Suppressor macrophage (primary cell): ENCODE data around the gene TLE1.
"Not testable (repeated sequence)": the region's sequence is repeated elsewhere in the genome, so short reads cannot be mapped to it uniquely, and the experiment has no call there.

ENCODE experiments used
- DNase-seq, 4 experiments: peaks; one replicate each; pipeline ENCODE4 v3.0.0-alpha.2; 2020 to 2022
- total RNA-seq, 17 experiments: gene quantifications; one replicate each; lab custom pipeline; 2026; ENCODE audit warnings: mixed read lengths in 6 of 17, inconsistent platforms in 3 of 17; lab: John Stamatoyannopoulos, UW

TLE1 gene
- 7.5 to 34.9 (median 18.7) reads per million in 17 experiments for total RNA-seq

DNA sequence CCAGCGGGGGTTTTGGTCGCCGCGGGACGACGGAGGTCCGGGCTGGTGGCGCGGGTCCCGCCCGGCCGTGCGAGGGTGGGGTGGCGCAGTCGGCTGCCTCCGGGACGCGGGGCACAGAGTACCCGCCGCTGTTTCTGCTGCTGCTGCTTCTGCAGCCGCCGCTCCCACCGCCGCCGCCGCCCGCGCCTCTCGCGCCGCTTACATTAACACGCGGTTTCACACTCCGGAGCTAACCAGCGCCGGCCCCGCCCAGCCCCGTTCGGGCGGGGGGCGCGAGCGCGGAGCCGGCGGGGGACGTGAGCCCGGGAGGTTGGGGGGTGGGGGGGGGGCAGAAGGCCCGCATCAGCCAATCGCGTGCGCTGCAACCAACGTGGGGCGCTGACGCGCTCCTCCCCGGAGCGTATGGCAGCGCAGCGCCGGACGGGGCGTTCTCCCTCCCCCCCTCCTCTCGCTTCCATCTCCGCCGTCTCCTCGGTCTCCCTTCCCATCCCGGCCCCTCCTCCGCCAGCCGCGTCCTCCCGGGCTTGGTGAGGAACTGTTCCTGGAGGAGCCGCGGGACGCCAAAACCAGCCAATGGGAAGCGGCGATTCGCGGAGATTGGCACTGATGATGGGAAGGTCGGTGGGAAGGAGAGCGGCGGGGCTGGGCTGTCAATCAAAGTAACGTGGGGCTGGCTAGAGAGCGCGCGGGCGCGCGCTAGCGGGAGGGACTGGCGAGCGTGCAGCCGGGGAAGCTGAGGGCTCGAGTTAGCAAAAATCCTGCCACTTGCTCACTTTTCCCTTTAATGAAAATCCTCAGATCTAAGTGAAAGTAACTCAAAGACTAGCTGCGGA, at the start of gene TLE1:
Gene TLE1 (minus strand): TSS at position 205 of the 833 bp plus-strand sequence. CDS start 1,307 bp downstream, outside the sequence.
- DNase-seq, result peak; percentile 99 to 100 (median 99)

DNA sequence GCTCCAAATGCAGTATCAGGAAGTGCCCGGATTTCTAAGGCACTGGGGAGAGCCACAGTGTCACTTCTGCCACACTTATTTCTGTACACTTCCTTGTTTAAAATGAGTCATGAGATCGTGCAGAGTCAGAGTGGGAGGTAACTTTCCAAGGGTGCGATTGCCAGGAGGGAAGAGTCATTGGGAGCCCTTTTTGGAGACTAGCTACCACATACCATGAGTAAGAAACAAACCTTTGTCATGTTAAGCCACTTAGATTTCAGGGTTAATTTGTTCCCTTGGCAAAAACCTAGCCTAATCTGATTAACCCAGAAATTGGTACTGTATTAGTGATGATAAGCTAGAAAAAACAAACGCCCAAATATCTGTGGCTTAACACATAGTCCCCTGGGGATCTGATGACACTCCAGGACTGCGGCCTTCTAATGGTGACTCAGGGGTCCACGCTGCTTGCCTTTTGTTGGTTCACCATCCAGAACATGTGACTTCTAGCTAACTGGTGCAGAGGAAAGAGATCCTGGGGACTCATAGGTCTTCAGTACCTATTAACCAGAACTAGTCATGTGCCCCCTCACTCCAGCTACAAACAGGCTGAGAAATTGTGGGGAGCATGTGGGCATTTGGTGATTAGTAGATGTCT, 48.6 kb upstream of the TLE1 start:
- DNase-seq, result peak; percentile 81 to 94 (median 86)

DNA sequence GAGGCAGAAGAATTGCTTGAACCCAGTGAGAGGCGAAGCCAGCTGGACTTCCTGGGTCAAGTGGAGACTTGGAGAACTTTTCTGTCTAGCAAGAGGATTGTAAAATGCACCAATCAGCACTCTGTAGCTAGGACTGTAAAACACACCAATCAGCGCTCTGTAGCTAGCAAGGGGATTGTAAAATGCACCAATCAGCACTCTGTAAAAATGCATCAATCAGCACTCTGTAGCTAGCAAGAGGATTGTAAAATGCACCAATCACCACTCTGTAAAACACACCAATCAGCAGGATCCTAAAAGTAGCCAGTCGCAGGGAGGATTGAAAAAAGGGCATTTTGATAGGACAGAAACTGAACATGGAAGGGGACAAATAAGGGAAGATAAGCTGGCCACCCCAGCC, 41.2 kb upstream of the TLE1 start:
- not testable (repeated sequence) for DNase-seq

DNA sequence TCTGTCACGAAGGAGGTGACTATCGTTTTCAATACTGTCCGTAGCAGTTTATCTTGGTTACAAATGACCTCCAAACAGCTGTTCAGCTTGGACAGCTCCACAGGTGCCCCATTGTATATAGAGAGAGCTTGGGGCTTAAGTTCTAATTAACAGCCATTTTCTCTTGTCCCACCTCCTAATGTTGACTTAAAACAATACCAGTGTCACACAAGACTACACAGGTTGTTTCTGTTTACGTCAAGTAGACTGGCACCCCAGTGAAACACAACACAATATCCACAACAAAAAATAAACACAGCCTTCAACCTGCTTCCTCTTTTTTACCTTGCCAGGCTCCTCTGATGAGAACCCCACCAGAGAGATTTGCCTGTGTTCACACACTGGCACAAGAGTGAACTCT, 39.8 kb upstream of the TLE1 start:
- DNase-seq, result no peak

DNA sequence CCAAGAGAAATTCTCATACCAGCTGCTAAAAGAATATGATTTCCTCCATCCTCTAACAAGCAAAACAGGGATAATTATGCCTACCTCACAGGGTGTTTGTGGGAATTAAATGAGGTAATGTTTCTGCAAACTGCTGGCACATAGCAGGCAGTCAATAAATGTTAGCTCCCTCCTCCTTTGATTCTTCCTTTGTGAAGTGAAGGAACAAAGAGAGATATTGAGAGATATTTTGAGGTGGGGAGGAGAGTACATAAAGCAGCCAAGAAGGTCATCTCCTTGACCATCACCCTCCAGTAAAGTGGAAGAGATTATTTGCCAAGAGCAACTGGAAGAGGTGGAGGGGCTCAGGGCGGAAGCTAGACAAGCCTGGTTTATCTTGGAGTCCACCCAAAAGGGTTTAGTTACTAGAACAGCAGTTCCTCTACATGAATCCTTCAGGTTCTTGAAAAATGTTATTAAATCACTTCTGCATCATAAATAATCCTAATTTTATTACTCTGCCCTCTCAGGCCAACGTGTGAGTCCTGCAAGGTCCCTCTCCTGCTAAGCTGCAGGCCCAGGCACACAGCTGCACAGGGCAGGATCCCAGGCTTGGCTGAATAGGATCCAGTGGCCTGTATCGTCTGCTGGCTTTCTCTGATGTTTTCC, 35.0 kb upstream of the TLE1 start:
- no peak for DNase-seq

DNA sequence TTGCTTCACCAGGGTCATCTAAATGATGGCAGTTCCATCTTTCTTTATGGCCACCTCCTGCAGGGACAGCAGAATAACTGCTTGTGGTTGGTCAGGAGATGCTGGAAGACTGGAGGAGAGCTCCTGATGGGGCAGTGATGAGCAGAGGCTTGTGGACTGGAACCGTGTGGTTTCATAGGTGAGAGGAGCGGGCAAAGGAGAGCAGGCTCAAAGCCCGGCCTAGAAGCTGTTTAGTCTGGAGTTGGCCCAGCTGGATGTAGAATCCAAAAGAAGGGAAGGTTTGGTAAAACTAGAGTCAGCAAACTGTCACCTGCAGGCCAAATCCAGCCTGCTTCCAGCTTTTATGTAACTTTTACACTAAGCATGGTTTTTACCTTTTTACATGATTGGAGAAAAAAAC, 32.9 kb upstream of the TLE1 start:
- DNase-seq, result no peak

DNA sequence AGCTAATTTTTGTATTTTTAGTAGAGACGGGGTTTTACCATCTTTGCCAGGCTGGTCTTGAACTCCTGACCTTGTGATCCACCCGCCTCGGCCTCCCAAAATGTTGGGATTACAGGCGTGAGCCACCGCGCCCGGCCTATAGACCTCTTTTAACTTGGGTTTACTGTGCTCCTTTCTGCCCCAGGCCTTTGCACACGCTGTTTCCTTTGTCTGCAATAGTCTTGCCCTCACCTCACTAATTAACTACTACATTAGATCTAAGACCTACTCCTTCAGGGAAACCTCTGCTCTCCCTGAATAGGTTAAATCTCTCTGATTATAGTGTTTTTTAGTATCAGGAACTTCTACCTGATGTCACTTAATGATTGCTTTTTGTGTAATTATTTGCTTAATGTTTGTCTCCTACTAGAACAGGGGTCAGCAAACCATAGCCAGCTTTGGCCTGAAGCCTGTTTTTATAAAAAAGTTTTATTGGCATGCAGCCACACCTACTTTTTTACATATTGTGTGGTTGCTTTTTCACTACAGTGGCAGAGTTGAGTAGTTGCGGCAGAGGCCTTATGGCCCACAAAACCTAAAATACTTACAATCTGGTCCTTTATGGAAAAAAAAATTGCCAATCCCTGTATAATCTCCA, 31.2 kb upstream of the TLE1 start:
- DNase-seq, result no peak

DNA sequence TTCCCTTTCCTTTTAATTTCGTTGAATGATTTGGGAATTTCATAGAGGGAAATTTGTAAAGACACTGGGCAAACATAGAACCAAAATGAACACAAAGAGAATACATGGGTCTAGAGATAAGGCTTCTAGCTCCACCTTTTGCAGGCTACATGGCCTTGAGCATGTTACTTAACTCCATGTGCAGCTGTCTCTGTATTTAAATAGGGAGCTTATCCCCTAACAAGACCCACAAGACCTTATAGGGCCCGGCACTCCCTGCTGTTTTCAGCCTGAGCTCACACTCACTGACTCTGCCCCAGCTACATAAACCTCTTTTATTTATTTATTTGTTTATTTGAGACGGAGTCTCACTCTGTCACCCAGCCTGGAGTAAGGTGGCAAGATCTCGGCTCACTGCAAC, 30.6 kb upstream of the TLE1 start:
- no peak for DNase-seq

DNA sequence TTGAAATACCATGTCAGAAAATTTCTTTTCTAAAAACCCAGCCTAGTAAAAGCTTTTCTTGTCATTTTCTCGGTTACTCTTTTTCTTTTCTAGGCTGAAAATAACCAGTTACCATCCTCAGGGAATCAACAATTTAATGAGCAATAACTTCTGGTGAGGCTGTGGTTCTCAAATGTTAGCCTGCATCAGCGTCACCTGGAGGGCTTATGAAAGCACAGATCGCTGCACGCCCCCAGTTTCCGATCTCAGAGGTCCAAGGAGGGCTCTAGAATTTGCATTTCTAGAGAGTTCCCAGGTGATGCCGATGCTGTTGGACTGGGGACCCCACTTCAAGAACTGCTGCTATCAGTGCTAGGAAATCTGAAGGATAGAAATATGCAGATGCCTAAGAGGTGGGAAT, 28.9 kb upstream of the TLE1 start:
- no peak for DNase-seq

DNA sequence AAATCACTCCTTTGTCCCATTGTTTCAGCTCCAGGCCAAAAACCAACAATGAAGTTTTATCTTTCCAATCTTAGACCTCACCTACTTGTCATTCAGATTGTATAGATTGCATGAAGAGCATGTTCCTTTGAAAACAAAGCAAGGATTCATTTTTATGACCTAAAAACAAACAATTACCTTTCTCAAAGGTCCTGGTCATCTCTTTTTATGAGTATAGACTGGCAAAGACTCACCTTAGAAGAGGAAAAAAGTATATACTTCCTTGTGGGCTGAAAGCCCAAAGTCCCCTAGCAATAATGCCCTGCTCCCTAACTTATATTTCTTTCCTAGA, 28.4 kb upstream of the TLE1 start:
- no peak for DNase-seq

DNA sequence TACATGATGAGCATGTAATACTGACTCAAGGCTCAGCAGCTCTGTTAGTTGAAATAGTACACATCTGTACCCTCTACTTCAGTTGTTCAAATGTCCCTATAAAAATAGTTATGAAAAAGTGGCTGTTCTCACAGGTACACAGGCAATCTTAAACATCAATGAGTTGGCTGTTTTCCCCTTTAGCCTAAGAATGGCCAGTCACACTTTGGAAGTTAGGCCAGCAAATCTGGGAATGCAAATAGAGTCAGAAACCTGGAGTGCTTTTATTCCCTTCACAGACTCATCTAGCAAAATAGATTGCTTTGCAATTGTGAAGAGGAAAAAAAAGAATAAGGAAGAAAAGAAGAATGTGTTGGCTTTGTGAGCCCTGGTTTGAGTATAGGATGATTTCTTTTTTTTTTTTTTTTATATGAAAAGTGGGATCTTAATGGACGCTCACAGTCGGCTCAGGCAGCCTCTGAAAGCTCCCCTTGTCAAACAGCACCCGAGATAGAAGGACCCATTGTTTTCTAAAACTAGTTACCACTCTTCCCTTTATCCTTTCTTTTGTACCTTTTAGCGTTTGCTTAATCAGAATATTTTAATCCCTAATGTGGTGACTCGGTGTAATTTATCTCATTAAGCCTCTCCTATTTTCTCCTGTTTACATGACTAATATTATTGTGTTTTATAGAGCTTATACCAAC, 27.9 kb upstream of the TLE1 start:
- DNase-seq, result no peak

DNA sequence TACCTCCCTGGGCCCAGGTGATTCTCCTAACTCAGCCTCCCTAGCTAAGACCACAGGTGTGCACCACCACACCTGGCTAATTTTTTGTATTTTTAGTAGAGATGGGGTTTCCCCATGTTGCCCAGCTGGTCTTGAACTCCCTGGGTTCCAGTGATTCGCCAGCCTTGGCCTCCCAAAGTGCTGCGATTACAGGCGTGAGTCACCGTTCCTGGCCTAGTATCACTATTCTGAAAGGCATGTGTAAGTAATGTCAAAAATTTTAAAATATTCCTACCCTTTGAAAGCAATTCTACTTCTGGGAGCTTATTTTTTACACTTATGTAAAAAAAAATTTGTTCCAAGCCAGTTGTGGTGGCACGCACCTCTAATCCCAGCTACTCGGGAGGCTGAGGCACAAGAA, 27.1 kb upstream of the TLE1 start:
- no peak for DNase-seq

DNA sequence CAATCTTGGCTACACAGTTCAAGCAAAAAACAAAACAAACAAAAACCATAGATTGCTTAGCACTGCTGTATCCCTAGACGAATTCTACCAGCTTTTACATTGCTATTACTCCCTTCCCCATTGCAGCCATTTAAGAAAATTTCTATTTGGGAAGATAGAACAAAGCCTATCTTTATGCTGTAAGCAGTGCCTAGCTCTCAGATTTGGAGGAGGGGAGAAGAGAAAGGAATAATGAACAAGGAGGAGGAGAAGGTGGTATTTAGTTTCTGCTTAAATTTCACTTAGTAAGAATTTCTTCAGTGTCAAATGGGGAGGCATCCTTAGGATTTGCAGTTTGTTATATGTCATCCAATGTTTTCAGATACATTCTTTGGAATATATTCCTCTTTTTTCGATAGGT, 16.2 kb upstream of the TLE1 start:
- no peak for DNase-seq

DNA sequence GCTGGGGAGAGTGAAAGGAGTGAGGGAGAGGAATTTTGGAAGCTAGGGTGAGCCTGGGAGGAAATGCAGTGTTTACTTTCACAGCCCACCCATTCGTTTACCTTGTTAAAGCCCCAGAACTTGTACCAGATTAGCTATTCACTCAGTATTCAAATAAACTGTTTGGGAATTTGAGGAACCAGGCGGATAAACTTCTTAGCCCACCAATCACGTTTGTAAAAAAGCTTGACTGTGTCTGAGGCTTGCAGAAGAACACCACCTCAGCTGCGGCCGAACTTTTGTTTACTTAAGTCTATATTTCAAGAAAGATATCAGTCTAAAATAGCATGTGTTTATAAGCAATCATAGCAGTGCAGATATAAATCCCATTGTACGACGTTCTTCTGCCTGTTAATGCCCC, 5.2 kb upstream of the TLE1 start:
- DNase-seq, result no peak

DNA sequence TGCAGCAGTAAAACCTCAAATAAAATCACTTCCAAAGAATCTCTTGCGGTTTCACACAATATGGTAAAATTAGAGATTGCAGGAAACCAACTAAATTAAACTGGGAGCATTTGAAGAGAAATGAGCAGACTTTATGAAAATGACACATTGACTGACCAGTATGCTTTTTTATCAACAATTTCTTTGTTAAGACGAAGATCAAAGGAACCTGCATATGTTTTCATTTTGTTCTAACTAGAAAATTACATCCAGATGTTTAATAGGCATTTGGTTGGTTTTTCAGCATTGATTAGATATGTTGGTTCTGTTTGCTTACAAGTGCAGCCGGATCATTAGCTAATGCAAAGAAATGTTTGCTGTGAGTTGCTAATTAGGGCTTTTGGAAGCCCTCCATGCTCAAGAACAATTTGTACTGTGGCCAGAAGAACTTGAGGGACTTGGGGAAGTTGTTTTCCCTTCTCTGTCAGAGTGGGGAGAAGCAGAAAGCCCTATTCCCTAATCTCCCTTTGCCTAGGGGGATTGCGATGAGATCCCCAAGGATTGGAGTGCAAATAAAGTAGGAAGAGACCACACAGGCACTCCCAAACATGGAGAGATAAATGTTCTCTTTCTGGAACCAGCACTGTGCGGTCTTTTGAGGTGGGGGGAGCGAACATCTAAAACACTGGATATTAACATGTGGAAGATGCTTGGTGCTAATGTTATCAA, 4.5 kb upstream of the TLE1 start:
- DNase-seq, result no peak

DNA sequence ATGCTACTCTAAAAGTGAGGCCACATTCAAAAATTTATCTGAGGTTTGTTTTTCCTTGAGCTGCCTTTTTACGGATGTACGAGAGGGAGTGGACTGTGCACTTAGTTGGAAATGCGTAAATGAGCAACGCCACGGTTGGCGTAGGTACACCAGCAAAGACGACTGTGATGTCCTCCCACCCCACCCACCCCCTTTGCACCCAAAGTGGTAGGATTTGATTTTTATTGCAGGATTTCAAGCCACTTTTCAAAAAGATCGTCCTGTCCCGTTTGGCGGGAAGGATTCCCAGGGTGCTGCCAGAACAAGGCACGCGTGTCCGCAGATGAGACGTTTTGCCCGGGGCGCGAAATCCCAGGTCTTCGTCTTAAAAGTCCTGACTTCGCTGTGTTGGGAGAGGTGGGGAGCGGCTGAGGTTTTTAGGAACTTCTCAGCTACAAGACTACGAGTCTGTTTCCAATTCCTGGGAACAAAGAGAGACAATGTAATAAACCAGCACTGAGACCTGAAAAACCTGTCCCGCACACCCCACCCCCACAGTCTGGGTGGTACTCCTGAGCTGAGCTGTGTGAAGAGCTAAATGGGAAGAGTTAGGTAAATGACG, 1.0 kb upstream of the TLE1 start:
- DNase-seq, result peak in 2 of 4 experiments; percentile 12 to 22

DNA sequence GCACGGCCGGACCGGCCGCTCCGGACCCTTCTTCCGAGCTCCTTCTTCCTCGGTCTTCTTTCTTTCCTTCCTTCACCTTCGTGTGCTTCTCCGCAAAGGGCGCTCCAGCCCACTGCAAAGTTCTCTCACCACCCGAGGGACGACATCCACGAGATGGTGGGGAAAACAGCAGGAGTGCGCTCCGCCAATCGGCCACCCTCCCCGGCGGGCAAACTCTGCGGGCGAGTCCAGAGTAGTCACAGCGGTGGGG, 329 bp downstream of the TLE1 start:
- DNase-seq, result not testable (repeated sequence)

DNA sequence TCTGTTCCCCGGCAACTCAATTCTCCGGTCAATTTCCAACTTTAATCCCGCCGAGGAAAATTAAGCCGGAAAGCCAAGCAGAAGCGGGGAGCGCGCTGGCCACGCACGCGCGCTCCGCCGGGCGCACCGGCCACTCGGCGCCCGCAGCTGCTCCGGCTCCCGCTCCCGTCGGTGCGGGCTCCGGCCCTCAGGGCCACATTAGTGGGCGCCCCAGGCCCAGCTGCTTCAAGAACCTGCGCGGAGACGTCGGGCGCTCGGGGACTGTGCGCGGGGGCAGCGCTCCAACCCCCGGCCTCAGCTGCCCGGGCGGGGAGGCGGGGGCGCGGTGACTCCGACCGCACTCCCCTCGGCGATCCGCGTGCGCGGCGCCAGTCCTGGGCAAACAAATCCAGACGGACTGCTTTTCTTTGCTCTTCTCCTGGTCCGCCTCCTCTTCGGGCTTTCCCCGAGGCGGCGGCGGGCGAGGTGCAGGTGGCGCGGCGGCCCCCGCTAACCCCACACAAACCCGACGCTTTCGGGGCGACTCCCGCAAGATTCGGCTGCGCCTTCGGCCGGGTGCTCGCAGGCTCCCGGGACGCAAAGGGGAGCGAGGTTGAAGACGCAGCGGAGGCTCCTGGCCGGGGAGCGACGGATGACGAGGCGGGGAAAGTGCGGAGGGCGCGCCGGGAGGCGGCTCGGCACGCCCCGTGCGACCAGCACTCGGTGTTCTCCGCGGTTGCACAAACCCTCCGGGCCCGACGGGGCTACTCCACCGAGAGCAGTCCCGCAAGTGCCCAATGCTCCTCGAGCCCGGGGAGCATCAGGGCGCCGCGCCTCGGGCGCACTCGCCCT, 870 bp downstream of the TLE1 start:
- DNase-seq, result peak; percentile 20 to 68 (median 55)

DNA sequence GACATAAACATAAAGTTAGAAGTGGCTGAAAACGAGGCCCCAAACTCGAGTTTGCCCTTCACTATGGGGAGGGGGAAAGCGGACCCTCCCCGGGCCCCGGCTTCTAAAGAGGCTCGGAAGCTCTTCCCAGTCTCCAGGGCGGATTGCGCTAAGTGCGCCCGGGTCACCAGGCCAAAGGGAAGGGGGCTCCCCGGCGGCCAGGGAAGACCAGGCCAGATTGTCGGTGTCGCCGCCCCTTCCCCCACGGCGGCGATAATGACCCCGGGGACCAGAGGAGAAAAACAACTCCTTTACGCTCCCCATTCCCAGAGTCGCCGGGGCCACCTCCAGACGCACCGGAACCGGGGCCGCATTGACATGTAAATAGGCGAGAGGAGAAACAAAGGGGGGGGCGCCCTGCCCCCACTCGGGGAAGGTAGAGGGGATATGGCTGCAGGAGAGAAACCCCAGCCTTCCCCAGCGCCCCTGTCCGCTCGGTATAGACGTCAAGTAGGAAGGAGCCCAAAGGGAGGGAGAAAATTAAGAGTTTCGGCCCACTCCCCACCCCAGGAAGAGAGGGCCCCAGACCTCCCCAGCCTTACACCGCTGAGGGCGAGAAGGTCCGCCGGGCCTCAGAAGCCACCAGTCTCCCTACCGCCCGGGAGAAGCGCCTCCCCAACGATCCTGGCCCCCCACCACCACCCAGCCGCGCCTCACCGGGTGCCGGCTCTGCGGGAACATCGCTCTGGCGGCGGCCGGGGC, 1.7 kb downstream of the TLE1 start:
- DNase-seq, result peak in 3 of 4 experiments; percentile 7 to 41 (median 30)
